ENCODE results near the gene TMEM63C. TPM values are rescaled to one million over a fixed set of nuclear protein-coding genes. Genes with fewer than 3 reads are reported as not detected.
A peak's percentile ranks its signal among the peaks of the same experiment; 100 is the strongest.

The TMEM63C gene
- polyA plus RNA-seq, 1 donor from 2014 or later, result 0.24 TPM

- peaks cover 0 to 7% (median 7%) of the 10 kb centered on the region in 3 donors for H3K4me1 Mint-ChIP-seq
- H3K9me3 Mint-ChIP-seq, result no peaks in the 10 kb centered on the region
- no peaks in the 10 kb centered on the region for H3K36me3 Mint-ChIP-seq
- H3K4me3 Mint-ChIP-seq, result no peak overlapping the region
- H3K27me3 Mint-ChIP-seq, result peaks cover 7% of the 10 kb centered on the region
- H3K27ac Mint-ChIP-seq, result no peak overlapping the region
Measured at GRCh38 chr14:77214216-77214615, 32.6 kb downstream of the TMEM63C start.

GRCh38 chr14:77217551-77217950 lies 36.0 kb downstream of the TMEM63C start:
- Mint-ChIP-seq H3K27ac (no peak overlapping the region), H3K36me3 (peaks cover 3% of the 10 kb centered on the region), H3K9me3 (no peaks in the 10 kb centered on the region), H3K4me1 (peaks cover 0 to 9% (median 7%) of the 10 kb centered on the region in 3 donors), H3K27me3 (peaks cover 10% of the 10 kb centered on the region), H3K4me3 (no peak overlapping the region)

- peaks cover 0 to 5% (median 0%) of the 10 kb centered on the region in 3 donors for H3K4me1 Mint-ChIP-seq
- peaks cover 3% of the 10 kb centered on the region for H3K36me3 Mint-ChIP-seq
- no peaks in the 10 kb centered on the region for H3K9me3 Mint-ChIP-seq
- H3K27ac Mint-ChIP-seq, result no peak overlapping the region
- H3K27me3 Mint-ChIP-seq, result peaks cover 10% of the 10 kb centered on the region
- H3K4me3 Mint-ChIP-seq, result no peak overlapping the region
Measured at GRCh38 chr14:77219591-77219990, 38.0 kb downstream of the TMEM63C start.

GRCh38 chr14:77220246-77221017 lies 38.8 kb downstream of the TMEM63C start:
- peaks cover 10% of the 10 kb centered on the region for H3K27me3 Mint-ChIP-seq
- H3K9me3 Mint-ChIP-seq, result no peaks in the 10 kb centered on the region
- peak overlapping the region in 1 of 4 donors; percentile 37 for H3K4me3 Mint-ChIP-seq
- no peak overlapping the region for H3K27ac Mint-ChIP-seq
- H3K36me3 Mint-ChIP-seq, result peaks cover 3% of the 10 kb centered on the region
- H3K4me1 Mint-ChIP-seq, result peaks cover 0 to 5% (median 0%) of the 10 kb centered on the region in 3 donors

GRCh38 chr14:77221241-77221871 lies 39.8 kb downstream of the TMEM63C start:
- Mint-ChIP-seq H3K9me3 (no peaks in the 10 kb centered on the region), H3K36me3 (peaks cover 3% of the 10 kb centered on the region), H3K27ac (no peak overlapping the region), H3K27me3 (peaks cover 10% of the 10 kb centered on the region), H3K4me1 (peaks cover 0 to 2% (median 0%) of the 10 kb centered on the region in 3 donors), H3K4me3 (peak overlapping the region in 1 of 4 donors; percentile 45)

- peaks cover 3% of the 10 kb centered on the region for H3K36me3 Mint-ChIP-seq
- H3K27ac Mint-ChIP-seq, result no peak overlapping the region
- peaks cover 4% of the 10 kb centered on the region for H3K27me3 Mint-ChIP-seq
- H3K4me1 Mint-ChIP-seq, result peaks cover 0 to 2% (median 0%) of the 10 kb centered on the region in 3 donors
- H3K4me3 Mint-ChIP-seq, result no peak overlapping the region
- H3K9me3 Mint-ChIP-seq, result no peaks in the 10 kb centered on the region
Measured at GRCh38 chr14:77222546-77223225, 41.1 kb downstream of the TMEM63C start.

GRCh38 chr14:77224212-77224611 lies 42.6 kb downstream of the TMEM63C start:
- no peak overlapping the region for H3K27ac Mint-ChIP-seq
- H3K4me1 Mint-ChIP-seq, result peaks cover 0 to 2% (median 0%) of the 10 kb centered on the region in 3 donors
- peaks cover 3% of the 10 kb centered on the region for H3K36me3 Mint-ChIP-seq
- H3K4me3 Mint-ChIP-seq, result no peak overlapping the region
- peaks cover 3% of the 10 kb centered on the region for H3K27me3 Mint-ChIP-seq
- no peaks in the 10 kb centered on the region for H3K9me3 Mint-ChIP-seq

- Mint-ChIP-seq H3K27me3 (peaks cover 3% of the 10 kb centered on the region), H3K4me1 (peaks cover 0 to 2% (median 0%) of the 10 kb centered on the region in 3 donors), H3K36me3 (peaks cover 3% of the 10 kb centered on the region), H3K4me3 (no peak overlapping the region), H3K9me3 (no peaks in the 10 kb centered on the region), H3K27ac (no peak overlapping the region)
Measured at GRCh38 chr14:77225254-77225653, 43.7 kb downstream of the TMEM63C start.

- Mint-ChIP-seq H3K36me3 (peaks cover 3% of the 10 kb centered on the region), H3K27ac (no peak overlapping the region), H3K4me1 (peaks cover 0 to 2% (median 0%) of the 10 kb centered on the region in 3 donors), H3K27me3 (peaks cover 3% of the 10 kb centered on the region), H3K9me3 (peaks cover 0 to under 1% (median 0%) of the 10 kb centered on the region in 3 donors), H3K4me3 (no peak overlapping the region)
Measured at GRCh38 chr14:77225892-77226557, 44.4 kb downstream of the TMEM63C start.

- H3K4me1 Mint-ChIP-seq, result no peaks in the 10 kb centered on the region
- no peak overlapping the region for H3K4me3 Mint-ChIP-seq
- H3K36me3 Mint-ChIP-seq, result no peaks in the 10 kb centered on the region
- H3K27me3 Mint-ChIP-seq, result no peaks in the 10 kb centered on the region
- H3K9me3 Mint-ChIP-seq, result peaks cover 0 to 3% (median 2%) of the 10 kb centered on the region in 3 donors
- H3K27ac Mint-ChIP-seq, result no peak overlapping the region
Measured at GRCh38 chr14:77228056-77228455, 46.5 kb downstream of the TMEM63C start.

- no peaks in the 10 kb centered on the region for H3K36me3 Mint-ChIP-seq
- no peaks in the 10 kb centered on the region for H3K4me1 Mint-ChIP-seq
- no peaks in the 10 kb centered on the region for H3K27me3 Mint-ChIP-seq
- H3K9me3 Mint-ChIP-seq, result peaks cover 0 to 3% (median 2%) of the 10 kb centered on the region in 3 donors
- peak overlapping the region in 1 of 3 donors; percentile 59 for H3K27ac Mint-ChIP-seq
- H3K4me3 Mint-ChIP-seq, result no peak overlapping the region
Measured at GRCh38 chr14:77230914-77231313, 49.3 kb downstream of the TMEM63C start.

- Mint-ChIP-seq H3K9me3 (peaks cover 0 to 3% (median 2%) of the 10 kb centered on the region in 3 donors), H3K27ac (no peak overlapping the region), H3K27me3 (no peaks in the 10 kb centered on the region), H3K4me3 (no peak overlapping the region), H3K4me1 (no peaks in the 10 kb centered on the region), H3K36me3 (no peaks in the 10 kb centered on the region)
Measured at GRCh38 chr14:77231721-77232120, 50.1 kb downstream of the TMEM63C start.

- Mint-ChIP-seq H3K27me3 (no peaks in the 10 kb centered on the region), H3K9me3 (peaks cover 0 to 2% (median 0%) of the 10 kb centered on the region in 3 donors), H3K4me1 (peaks cover 0 to 4% (median 0%) of the 10 kb centered on the region in 3 donors), H3K36me3 (no peaks in the 10 kb centered on the region), H3K27ac (no peak overlapping the region), H3K4me3 (no peak overlapping the region)
Measured at GRCh38 chr14:77236814-77237213, 55.2 kb downstream of the TMEM63C start.

GRCh38 chr14:77238356-77238755 lies 56.8 kb downstream of the TMEM63C start:
- no peaks in the 10 kb centered on the region for H3K9me3 Mint-ChIP-seq
- no peak overlapping the region for H3K4me3 Mint-ChIP-seq
- H3K36me3 Mint-ChIP-seq, result no peaks in the 10 kb centered on the region
- H3K4me1 Mint-ChIP-seq, result peaks cover 9 to 18% (median 15%) of the 10 kb centered on the region in 3 donors
- H3K27me3 Mint-ChIP-seq, result no peaks in the 10 kb centered on the region
- no peak overlapping the region for H3K27ac Mint-ChIP-seq

- Mint-ChIP-seq H3K27me3 (no peaks in the 10 kb centered on the region), H3K4me1 (peaks cover 14 to 24% (median 22%) of the 10 kb centered on the region in 3 donors), H3K36me3 (no peaks in the 10 kb centered on the region), H3K9me3 (no peaks in the 10 kb centered on the region), H3K4me3 (no peak overlapping the region), H3K27ac (no peak overlapping the region)
Measured at GRCh38 chr14:77238996-77239395, 57.4 kb downstream of the TMEM63C start.
